Choroid plexus epithelial cell (primary cell): ENCODE results near the gene LAMA3.

Experiments
- DNase-seq: peaks from one replicate; pipeline ENCODE4 v3.0.0-alpha.2; 2010; ENCODE audit warnings: low read depth
- H3K4me3 ChIP-seq: 2 replicates; pipeline ENCODE4 v1.5.1; 2011; ENCODE audit warnings: low read depth, mild to moderate bottlenecking, control low read depth, low read length, moderate library complexity
- TF ChIP-seq, protein P1 (sequence below): conservative IDR thresholded peaks from 2 replicates; pipeline ENCODE4 v1.5.1; 2011; ENCODE audit warnings: low read depth, mild to moderate bottlenecking, control low read depth, inconsistent platforms, low read length, moderate library complexity

Gene LAMA3

DNA sequence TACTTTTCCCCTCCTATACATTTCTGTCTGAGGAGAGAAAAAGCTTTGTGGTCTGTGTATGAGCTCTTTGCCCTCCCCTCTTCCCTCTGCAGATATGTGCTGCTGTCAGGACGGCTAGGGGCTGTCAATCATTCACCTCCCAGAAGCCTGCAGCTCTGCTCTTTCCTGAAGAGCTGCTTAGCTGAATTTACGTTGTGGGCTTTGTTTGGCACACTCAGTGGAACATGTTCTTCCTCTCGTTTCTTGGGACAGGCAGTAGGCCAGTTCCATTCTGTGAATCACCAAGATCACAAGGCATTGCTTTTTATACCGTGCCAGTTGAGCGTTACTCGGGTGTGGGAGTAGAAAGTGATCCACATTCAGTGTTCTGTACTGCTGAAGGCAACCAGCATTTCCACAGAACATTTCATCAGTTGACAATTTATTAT is 136.7 kb downstream of the LAMA3 start:
- TF ChIP-seq, protein P1, sequence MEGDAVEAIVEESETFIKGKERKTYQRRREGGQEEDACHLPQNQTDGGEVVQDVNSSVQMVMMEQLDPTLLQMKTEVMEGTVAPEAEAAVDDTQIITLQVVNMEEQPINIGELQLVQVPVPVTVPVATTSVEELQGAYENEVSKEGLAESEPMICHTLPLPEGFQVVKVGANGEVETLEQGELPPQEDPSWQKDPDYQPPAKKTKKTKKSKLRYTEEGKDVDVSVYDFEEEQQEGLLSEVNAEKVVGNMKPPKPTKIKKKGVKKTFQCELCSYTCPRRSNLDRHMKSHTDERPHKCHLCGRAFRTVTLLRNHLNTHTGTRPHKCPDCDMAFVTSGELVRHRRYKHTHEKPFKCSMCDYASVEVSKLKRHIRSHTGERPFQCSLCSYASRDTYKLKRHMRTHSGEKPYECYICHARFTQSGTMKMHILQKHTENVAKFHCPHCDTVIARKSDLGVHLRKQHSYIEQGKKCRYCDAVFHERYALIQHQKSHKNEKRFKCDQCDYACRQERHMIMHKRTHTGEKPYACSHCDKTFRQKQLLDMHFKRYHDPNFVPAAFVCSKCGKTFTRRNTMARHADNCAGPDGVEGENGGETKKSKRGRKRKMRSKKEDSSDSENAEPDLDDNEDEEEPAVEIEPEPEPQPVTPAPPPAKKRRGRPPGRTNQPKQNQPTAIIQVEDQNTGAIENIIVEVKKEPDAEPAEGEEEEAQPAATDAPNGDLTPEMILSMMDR: no peak
- peak; percentile 86 for DNase-seq
- H3K4me3 ChIP-seq: no peak overlapping the region

GRCh38 chr18:23826850-23827620 is 137.8 kb downstream of the LAMA3 start:
- no peak for DNase-seq
- no peak overlapping the region for H3K4me3 ChIP-seq
- TF ChIP-seq, protein P1: no peak

- TF ChIP-seq, protein P1: no peak
- no peak for DNase-seq
- no peak overlapping the region for H3K4me3 ChIP-seq
Observed at GRCh38 chr18:23827681-23828080, 138.4 kb downstream of the LAMA3 start.

- TF ChIP-seq, protein P1: no peak
- H3K4me3 ChIP-seq: no peak overlapping the region
- DNase-seq: peak; percentile 91
Observed at GRCh38 chr18:23828426-23828825, 139.2 kb downstream of the LAMA3 start.

- DNase-seq: no peak
- TF ChIP-seq, protein P1: no peak
- no peak overlapping the region for H3K4me3 ChIP-seq
Observed at GRCh38 chr18:23832911-23833310, 143.7 kb downstream of the LAMA3 start.

- no peak for DNase-seq
- TF ChIP-seq, protein P1: no peak
- H3K4me3 ChIP-seq: no peak overlapping the region
Observed at GRCh38 chr18:23833714-23834113, 144.5 kb downstream of the LAMA3 start.

DNA sequence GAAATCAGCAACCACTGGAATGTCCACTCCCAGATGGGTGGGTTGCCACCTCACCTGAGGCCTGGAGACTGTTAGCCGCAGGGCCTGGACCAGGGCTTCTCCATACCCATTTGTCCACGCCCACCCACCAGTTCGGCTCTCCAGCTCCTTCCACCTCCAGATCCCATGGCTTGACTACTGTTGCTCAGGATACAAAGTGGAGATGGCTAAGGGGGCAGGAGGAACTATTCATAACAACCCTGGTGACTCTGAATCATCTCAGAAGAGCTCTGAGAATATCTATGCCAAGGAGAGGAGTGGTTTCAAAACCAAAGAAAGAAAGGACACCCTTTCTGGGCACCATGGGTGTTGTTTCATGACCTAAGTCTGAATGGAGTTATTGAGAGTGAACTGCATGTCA is 145.8 kb downstream of the LAMA3 start:
- TF ChIP-seq, protein P1: no peak
- no peak overlapping the region for H3K4me3 ChIP-seq
- DNase-seq: peak; percentile 16
